ENCODE measurements around the gene CCDC192. TPM values are rescaled to one million over a fixed set of nuclear protein-coding genes. Genes with fewer than 3 reads are reported as not detected.

CCDC192 gene
- total and polyA plus RNA-seq, 2 donors, result 0.41 TPM; not detected in 1

DNA sequence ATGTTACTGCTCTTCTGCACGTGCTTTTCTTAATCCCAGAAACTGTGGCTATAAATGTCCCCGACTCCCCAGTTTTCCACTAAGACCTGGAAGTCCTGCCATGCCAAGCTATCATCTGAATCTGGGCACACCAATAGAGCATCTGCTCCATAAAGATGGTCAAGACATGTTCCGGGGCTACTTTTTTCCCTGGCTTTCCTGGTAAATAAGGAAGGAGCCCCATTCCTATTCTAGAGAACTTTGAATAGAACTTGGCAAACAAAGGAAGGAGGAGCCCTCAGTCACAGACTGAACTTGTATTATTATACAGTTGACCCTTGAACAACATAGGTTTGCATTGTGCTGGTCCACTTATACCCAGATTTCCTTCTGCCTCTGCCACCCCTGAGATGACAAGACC, 182.9 kb downstream of the CCDC192 start:
- no peak for DNase-seq (ENCODE audit: extremely low spot score)
- Histone ChIP-seq H3K4me3 (ENCODE audit: low read depth, low read length) (no peak overlapping the region), H3K36me3 (ENCODE audit: insufficient read depth) (no peaks in the 10 kb centered on the region), H3K4me1 (ENCODE audit: insufficient read depth) (no peaks in the 10 kb centered on the region), H3K27ac (ENCODE audit: low read depth) (no peak overlapping the region)
- WGBS, result 71% methylated on average over 3 of the region's 3 CpGs

DNA sequence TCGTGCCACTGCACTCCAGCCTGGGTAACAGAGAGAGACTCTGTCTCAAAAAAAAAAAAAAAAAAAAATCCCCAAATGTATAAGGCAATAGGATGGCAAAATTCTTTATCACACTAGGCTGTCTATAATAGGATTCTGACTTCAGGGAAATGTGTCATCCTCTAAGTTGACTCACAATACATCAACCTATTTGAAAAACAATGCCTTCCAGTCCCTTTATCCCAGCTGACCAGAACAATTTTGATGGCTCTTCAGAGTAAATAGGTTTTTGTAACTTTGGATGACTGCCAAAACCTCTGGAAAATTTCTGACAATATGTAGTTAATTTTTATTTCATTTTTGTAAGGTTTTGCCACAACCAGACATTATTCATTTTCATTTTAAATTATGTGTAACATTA, 184.1 kb downstream of the CCDC192 start:
- no peak overlapping the region for H3K4me3 ChIP-seq (ENCODE audit: low read depth, low read length)
- H3K36me3 ChIP-seq (ENCODE audit: insufficient read depth), result no peaks in the 10 kb centered on the region
- H3K27ac ChIP-seq (ENCODE audit: low read depth), result no peak overlapping the region
- DNase-seq (ENCODE audit: extremely low spot score), result no peak
- WGBS, result 91% methylated on average over 1 of the region's 1 CpG
- H3K4me1 ChIP-seq (ENCODE audit: insufficient read depth), result no peaks in the 10 kb centered on the region

DNA sequence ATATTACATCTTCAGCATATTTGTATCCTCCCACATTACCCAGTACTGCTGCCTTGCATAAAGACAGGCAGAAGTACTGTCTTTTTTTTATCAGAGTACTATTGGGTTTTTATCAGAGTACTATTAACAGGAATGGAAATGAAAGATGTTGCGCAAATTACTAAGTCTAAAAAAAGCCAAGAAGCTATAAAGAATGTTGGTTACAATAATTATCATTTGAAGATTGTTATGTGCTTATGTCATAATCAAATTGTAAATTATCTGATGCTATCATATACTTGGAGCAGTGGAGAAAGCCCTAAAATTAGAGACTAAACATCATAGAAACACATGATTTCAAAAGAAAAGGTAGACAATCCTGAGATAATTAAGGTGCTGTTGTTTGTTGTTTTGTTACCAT, 188.8 kb downstream of the CCDC192 start:
- DNase-seq (ENCODE audit: extremely low spot score), result no peak
- WGBS, result 93% methylated on average over 1 of the region's 1 CpG
- Histone ChIP-seq H3K36me3 (ENCODE audit: insufficient read depth) (no peaks in the 10 kb centered on the region), H3K27ac (ENCODE audit: low read depth) (no peak overlapping the region), H3K4me3 (ENCODE audit: low read depth, low read length) (no peak overlapping the region), H3K4me1 (ENCODE audit: insufficient read depth) (no peaks in the 10 kb centered on the region)

DNA sequence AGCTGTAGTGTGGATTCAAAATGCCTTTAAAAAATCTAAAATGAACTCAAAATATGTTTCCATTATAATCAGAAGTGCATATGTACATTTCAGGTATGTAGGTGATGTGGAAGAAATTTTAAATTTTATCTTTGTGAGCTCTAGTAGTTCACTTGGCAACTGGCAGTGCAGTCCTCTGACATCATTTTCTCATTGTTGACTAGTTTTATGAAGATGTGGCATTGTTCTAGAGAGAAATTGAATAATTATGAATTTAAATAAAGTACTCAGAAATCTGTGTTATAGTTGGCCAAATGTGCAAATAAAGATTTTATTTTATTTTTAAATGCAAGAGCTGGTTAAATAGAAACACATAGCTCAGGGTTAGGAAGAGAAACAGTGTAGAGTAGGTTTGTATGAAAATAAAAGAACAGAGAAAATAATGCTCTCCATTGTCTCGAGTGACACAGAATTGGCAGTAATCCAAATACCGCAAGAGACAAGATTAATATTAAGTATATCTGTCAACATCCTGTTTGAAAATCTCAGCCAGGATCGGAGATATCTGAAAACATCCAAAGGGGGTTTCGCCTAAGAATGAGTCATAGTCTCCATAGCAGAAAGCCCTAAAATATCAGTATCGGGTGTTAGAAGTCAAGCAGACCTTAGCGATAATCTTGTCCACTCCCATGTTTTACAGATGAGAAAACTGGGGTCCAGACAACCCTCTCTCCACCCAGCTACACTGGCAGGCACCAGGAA, 189.4 kb downstream of the CCDC192 start:
- no peaks in the 10 kb centered on the region for H3K4me1 ChIP-seq (ENCODE audit: insufficient read depth)
- H3K4me3 ChIP-seq (ENCODE audit: low read depth, low read length), result no peak overlapping the region
- no peak overlapping the region for H3K27ac ChIP-seq (ENCODE audit: low read depth)
- WGBS, result 7% methylated on average over 6 of the region's 6 CpGs
- DNase-seq (ENCODE audit: extremely low spot score), result no peak
- H3K36me3 ChIP-seq (ENCODE audit: insufficient read depth), result no peaks in the 10 kb centered on the region

DNA sequence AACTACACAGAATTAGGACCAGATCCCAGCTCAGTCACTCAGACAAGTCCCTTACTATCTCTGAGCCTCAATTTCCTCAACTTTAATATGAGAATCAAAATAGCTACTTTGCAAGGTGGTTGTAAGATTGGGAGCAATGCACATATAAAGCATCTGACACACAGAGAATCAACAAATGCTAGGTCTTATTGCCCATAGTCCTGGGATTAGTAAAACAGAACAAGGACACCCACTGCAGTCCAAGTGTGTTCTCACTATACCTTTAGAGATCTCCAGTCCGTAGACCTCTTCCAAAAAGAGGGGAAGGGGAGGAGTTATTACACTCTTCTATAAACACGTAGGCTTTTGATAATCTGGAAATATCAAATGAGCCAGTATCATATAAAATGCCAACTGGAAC, 190.0 kb downstream of the CCDC192 start:
- no peaks in the 10 kb centered on the region for H3K36me3 ChIP-seq (ENCODE audit: insufficient read depth)
- H3K4me3 ChIP-seq (ENCODE audit: low read depth, low read length), result no peak overlapping the region
- 57% methylated on average over 2 of the region's 2 CpGs for WGBS
- DNase-seq (ENCODE audit: extremely low spot score), result no peak
- no peak overlapping the region for H3K27ac ChIP-seq (ENCODE audit: low read depth)
- H3K4me1 ChIP-seq (ENCODE audit: insufficient read depth), result no peaks in the 10 kb centered on the region

DNA sequence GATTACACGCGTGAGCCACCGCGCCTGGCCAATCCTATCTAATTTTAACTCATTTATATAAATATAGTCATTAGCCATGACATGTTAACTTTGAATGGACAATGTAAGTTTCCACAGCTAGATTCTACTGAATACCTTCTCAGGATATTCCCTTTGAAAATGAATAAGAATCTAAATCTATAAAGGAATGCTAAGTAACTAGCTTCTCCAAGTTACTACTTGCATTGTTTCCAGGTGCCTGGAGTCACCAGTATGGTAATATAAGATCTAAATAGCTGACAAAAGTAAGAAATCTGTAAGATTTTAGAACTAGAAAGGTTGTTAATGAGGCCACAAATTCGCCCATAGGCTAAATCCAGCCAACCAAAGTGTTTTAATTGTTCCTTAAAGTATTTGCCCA, 191.3 kb downstream of the CCDC192 start:
- no peak for DNase-seq (ENCODE audit: extremely low spot score)
- no peak overlapping the region for H3K27ac ChIP-seq (ENCODE audit: low read depth)
- no peak overlapping the region for H3K4me3 ChIP-seq (ENCODE audit: low read depth, low read length)
- H3K4me1 ChIP-seq (ENCODE audit: insufficient read depth), result no peaks in the 10 kb centered on the region
- H3K36me3 ChIP-seq (ENCODE audit: insufficient read depth), result no peaks in the 10 kb centered on the region
- WGBS, result 95% methylated on average over 5 of the region's 5 CpGs

DNA sequence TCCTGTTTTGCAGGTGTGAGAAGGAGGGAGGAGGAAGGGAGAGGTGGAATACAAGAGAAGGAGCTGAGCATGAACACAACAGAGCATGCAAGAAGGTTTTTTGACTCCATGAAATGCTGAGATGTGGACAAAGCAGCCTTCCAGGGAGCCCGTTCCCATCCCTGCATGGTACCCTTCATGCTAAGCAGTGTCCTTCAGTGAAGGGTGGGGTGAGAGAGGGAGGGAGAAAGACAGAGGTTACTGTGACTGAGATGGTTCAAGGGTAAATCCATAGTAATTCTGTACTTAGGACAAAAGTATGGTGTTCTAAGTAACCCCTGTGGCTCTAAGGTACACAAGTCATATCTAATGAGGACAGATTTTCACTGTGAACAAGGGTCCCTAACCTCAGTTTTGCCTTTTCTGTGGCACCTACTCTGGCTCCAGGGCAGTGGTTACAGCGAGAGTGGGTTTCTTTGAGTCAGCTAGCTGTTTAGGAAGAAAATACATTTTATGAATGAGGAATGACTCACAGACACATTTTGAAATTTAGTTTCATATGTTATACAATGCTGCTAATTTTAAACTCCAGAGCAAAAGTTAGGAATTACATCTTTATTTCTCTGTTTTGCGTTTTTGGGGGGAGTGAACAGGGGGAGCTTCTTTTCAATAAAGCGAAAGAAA, 195.5 kb downstream of the CCDC192 start:
- Histone ChIP-seq H3K4me3 (ENCODE audit: low read depth, low read length) (no peak overlapping the region), H3K4me1 (ENCODE audit: insufficient read depth) (no peaks in the 10 kb centered on the region), H3K27ac (ENCODE audit: low read depth) (no peak overlapping the region), H3K36me3 (ENCODE audit: insufficient read depth) (no peaks in the 10 kb centered on the region)
- no peak for DNase-seq (ENCODE audit: extremely low spot score)
- 89% methylated on average over 4 of the region's 4 CpGs for WGBS

DNA sequence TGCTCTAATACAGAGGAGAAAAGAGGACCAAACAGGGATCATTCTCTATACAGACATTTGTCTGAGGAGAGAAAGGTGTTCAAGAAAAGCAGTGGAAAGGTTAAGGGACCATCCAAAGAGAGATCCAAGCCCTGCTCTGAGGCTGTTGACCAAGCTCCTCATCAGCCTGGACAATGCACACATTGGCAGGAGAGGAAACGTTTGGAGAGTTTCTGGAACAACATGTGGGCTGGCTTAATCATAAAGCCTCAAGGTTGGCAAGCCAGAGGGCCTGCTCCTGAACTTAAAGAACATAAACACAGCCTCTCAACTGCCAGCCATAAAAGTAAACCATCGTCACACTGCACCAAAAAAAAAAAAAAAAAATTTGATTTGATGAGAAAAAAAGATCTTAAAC, 196.0 kb downstream of the CCDC192 start:
- H3K4me1 ChIP-seq (ENCODE audit: insufficient read depth), result no peaks in the 10 kb centered on the region
- no peak overlapping the region for H3K27ac ChIP-seq (ENCODE audit: low read depth)
- H3K4me3 ChIP-seq (ENCODE audit: low read depth, low read length), result no peak overlapping the region
- 34% methylated on average over 2 of the region's 2 CpGs for WGBS
- no peak for DNase-seq (ENCODE audit: extremely low spot score)
- no peaks in the 10 kb centered on the region for H3K36me3 ChIP-seq (ENCODE audit: insufficient read depth)

DNA sequence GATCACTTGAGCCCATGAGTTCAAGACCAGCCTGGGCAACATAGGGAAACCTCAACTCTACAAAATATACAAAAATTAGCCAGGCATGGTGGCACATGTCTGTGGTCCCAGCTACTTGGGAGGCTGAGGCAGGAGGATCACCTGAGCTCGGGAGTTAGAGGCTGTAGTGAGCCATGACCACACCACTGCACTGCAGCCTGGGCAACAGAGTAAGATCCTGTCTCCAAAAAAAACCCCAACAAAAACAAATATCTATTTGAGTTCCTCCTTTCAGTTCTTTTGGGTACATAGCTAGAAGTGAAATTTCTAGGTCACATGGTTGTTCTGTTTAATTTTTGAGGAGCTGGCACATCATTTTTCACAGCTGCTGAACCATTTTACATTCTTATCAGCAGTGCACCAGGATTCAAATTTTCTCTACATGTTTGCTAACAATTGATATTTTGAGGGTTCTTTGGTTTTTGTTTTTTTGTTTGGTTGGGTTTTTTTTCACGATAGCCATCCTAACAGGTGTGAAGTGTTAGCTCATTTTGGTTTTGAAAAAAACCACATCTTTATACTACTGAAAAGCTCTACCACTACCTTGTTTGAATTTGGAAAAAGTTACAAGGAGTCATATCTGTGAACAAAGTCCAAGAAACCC, 203.5 kb downstream of the CCDC192 start:
- H3K4me1 ChIP-seq (ENCODE audit: insufficient read depth), result no peaks in the 10 kb centered on the region
- no peak overlapping the region for H3K4me3 ChIP-seq (ENCODE audit: low read depth, low read length)
- no peaks in the 10 kb centered on the region for H3K36me3 ChIP-seq (ENCODE audit: insufficient read depth)
- WGBS, result 94% methylated on average over 2 of the region's 2 CpGs
- no peak for DNase-seq (ENCODE audit: extremely low spot score)
- H3K27ac ChIP-seq (ENCODE audit: low read depth), result no peak overlapping the region

DNA sequence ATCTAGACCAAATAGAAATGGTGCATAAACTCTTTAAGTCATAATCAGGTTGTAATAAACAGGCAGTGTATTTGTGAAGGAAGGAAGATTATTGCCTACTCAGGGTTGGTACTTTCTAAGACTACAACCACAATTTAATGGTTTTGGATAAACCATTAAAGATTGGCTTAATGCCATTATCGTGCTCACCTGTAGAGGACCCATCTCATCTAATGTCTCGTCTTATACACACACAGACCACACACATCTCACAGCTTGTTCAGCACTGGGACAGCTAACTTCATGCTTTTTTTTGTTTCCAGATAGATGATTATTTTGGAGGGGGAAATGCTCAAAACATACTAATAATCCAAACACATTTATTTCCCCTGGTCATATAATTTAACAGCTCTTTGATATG, 204.7 kb downstream of the CCDC192 start:
- no peak for DNase-seq (ENCODE audit: extremely low spot score)
- Histone ChIP-seq H3K36me3 (ENCODE audit: insufficient read depth) (no peaks in the 10 kb centered on the region), H3K27ac (ENCODE audit: low read depth) (no peak overlapping the region), H3K4me3 (ENCODE audit: low read depth, low read length) (no peak overlapping the region), H3K4me1 (ENCODE audit: insufficient read depth) (no peaks in the 10 kb centered on the region)
- WGBS, result 78% methylated on average over 2 of the region's 2 CpGs

DNA sequence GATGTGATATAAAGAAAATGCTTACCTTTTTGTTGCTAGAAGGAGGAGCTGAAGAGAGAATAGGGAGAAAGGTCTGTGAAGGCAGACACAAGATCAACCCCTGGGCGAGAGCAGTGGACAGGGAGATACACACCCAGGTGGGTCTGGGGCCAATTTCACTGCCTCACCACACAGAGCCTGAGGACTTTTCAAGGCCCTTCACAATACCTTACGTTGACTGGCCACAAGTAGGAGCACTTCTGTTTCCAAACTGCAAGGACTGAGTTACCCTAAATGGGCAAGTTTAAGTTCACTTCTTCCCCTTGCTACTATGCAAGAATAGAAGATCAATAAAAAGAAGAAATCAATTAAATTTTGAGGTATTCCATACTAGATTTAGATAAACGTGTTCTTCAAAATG, 205.9 kb downstream of the CCDC192 start:
- H3K27ac ChIP-seq (ENCODE audit: low read depth), result no peak overlapping the region
- no peak for DNase-seq (ENCODE audit: extremely low spot score)
- H3K36me3 ChIP-seq (ENCODE audit: insufficient read depth), result no peaks in the 10 kb centered on the region
- no peaks in the 10 kb centered on the region for H3K4me1 ChIP-seq (ENCODE audit: insufficient read depth)
- no peak overlapping the region for H3K4me3 ChIP-seq (ENCODE audit: low read depth, low read length)
- 59% methylated on average over 3 of the region's 3 CpGs for WGBS

DNA sequence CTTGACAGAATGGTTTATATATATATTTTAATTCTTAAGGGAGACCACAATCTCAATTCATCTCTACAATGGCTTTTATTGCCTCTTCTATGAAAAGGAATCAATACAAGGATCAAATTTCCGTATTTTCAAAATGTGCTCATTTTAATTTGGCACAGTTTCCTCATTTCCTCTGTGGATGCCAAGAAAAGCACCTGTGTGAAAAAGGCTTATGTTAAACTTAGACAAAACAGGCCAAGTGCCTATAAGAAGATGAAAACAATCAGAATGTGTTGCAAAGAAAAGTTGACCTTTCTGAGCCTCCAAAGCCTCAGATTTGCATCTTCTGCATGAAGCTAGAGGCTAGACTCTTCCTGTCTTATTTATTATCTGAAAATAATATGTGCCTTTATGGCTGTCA, 206.6 kb downstream of the CCDC192 start:
- Histone ChIP-seq H3K4me1 (ENCODE audit: insufficient read depth) (no peaks in the 10 kb centered on the region), H3K36me3 (ENCODE audit: insufficient read depth) (no peaks in the 10 kb centered on the region), H3K27ac (ENCODE audit: low read depth) (no peak overlapping the region), H3K4me3 (ENCODE audit: low read depth, low read length) (no peak overlapping the region)
- DNase-seq (ENCODE audit: extremely low spot score), result no peak
- WGBS, result 72% methylated on average over 1 of the region's 1 CpG

DNA sequence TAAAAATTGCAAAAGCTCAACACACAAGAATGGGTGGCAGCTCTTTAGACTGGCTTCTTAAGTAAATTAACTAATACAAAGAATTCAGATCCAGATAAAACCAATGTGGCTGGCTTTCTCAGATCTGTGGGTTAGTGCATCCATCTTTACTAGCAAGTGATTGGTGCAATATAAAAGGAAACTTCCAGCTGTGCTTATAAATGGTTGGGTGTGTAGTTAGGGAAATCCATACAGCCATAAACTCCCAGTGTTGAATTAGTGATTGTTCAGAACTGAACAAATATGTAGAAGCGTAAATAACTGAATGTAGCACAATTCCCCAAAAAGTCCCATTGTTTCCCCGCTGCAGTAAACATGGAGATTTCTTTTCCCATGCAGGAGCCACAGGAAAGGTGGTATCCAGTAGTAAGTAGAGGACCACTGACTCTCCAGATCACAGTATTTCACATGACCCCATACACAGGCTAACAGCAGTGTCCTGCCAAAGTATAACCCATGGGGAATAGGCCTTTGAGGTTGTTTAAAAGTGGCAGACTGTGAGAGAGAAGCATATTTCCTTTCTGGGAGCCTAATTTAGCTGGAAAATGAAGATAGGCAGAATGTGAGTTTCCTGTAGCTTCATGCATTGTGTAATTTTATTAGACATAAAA, 207.2 kb downstream of the CCDC192 start:
- WGBS, result 90% methylated on average over 2 of the region's 2 CpGs
- H3K27ac ChIP-seq (ENCODE audit: low read depth), result no peak overlapping the region
- no peaks in the 10 kb centered on the region for H3K4me1 ChIP-seq (ENCODE audit: insufficient read depth)
- H3K4me3 ChIP-seq (ENCODE audit: low read depth, low read length), result no peak overlapping the region
- no peak for DNase-seq (ENCODE audit: extremely low spot score)
- no peaks in the 10 kb centered on the region for H3K36me3 ChIP-seq (ENCODE audit: insufficient read depth)

DNA sequence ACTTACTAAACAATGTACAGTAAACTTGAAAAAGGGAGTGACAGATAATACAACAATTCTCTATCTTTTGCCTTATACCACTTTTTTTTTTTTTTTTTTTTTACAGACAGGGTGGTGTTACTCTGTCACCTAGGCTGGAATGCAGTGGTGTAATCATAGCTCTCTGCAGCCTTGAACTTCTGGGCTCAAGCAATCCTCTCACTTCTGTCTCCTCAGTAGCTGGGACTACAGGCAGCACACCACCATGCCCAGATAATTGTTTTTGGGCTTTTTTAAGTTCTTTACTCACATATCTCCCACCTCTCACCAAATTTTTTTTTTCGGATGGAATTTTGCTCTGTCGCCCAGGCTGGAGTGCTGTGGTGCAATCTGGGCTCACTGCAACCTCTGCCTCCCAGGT, 208.4 kb downstream of the CCDC192 start:
- 97% methylated on average over 2 of the region's 2 CpGs for WGBS

More for the DNA sequence above, 208.4 kb downstream of the CCDC192 start:
- no peak overlapping the region for H3K27ac ChIP-seq (ENCODE audit: low read depth)
- no peak for DNase-seq (ENCODE audit: extremely low spot score)
- no peak overlapping the region for H3K4me3 ChIP-seq (ENCODE audit: low read depth, low read length)
- H3K4me1 ChIP-seq (ENCODE audit: insufficient read depth), result no peaks in the 10 kb centered on the region
- H3K36me3 ChIP-seq (ENCODE audit: insufficient read depth), result no peaks in the 10 kb centered on the region
